ENCODE measurements around the gene ANKRD55. TPM values are rescaled to one million over a fixed set of nuclear protein-coding genes. Genes with fewer than 3 reads are reported as not detected.
"Not testable (repeated sequence)": the region's sequence is repeated elsewhere in the genome, so short reads cannot be mapped to it uniquely, and the experiment has no call there.

Gene ANKRD55
- total RNA-seq, 1 donor from 2014 or later, result not detected

- no peak for DNase-seq (ENCODE audit: low spot score)
Observed at GRCh38 chr5:56211298-56211865, 21.7 kb downstream of the ANKRD55 start.

DNA sequence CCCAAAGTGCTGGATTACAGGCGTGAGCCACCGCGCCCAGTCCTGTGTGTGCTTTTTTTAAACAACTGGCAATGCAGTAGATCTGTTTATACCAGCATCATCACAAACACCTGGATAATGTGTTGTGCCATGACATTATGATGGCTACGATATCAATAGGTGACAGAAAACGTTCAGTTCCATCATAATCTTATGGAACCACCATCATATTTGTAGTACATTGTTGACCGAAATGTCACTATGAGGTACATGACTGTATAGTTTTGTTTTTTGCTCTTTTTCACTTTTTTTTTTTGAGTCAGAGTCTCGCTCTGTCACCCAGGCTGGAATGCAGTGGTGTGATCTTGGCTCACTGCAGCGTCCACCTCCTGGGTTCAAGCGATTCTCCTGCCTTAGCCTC lies 24.4 kb downstream of the ANKRD55 start:
- DNase-seq (ENCODE audit: low spot score), result no peak

GRCh38 chr5:56207537-56207936 lies 25.6 kb downstream of the ANKRD55 start:
- DNase-seq (ENCODE audit: low spot score), result no peak

GRCh38 chr5:56206126-56206910 lies 26.8 kb downstream of the ANKRD55 start:
- DNase-seq (ENCODE audit: low spot score), result no peak

DNA sequence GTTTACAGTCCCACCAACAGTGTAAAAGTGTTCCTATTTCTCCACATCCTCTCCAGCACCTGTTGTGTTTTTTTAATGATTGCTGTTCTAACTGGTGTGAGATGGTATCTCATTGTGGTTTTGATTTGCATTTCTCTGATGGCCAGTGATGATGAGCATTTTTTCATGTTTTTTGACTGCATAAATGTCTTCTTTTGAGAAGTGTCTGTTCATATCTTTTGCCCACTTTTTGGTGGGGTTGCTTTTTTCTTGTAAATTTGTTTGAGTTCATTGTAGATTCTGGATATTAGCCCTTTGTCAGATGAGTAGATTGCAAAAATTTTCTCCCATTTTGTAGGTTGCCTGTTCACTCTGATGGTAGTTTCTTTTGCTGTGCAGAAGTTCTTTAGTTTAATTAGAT lies 29.2 kb downstream of the ANKRD55 start:
- DNase-seq (ENCODE audit: low spot score), result not testable (repeated sequence)

GRCh38 chr5:56202483-56202882 lies 30.6 kb downstream of the ANKRD55 start:
- DNase-seq (ENCODE audit: low spot score), result no peak

DNA sequence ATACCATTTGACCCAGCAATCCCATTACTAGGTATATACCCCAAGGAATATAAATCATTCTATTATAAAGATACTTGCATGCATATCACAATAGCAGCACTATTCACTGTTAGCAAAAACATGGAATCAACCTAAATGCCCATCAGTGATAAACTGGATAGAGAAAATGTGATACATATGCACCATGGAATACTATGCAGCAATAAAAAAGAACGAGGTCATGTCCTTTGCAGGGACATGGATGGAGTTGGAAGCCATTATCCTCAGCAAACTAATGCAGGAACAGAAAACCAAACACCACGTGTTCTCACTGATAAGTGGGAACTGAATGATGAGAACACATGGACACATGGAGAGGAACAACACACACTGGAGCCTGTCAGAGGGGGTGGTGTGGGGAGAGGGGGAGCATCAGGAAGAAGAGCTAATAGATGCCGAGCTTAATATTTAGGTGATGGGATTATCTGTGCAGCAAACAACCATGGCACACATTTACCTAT lies 31.3 kb downstream of the ANKRD55 start:
- DNase-seq (ENCODE audit: low spot score), result not testable (repeated sequence)

GRCh38 chr5:56200971-56201666 lies 32.0 kb downstream of the ANKRD55 start:
- DNase-seq (ENCODE audit: low spot score), result no peak

DNA sequence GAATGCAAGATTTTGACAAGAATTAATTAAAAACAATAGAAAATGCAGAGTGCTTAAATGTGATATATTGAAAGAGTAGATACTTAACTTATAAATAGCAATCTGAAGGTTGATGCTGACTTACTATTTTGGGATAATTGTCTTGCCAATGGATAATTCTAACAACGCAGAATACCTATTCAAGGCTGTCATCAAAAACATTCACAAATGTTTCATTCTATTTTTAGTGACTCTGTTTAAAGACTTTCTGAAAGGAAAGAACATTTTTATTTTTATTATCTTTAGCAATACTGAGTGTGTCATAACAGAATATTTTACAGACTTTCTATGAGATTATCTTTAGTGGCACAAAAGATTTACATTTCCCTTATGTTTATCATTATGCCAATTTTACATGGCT lies 38.1 kb downstream of the ANKRD55 start:
- no peak for DNase-seq (ENCODE audit: low spot score)

GRCh38 chr5:56192246-56192645 lies 40.9 kb downstream of the ANKRD55 start:
- no peak for DNase-seq (ENCODE audit: low spot score)

- DNase-seq (ENCODE audit: low spot score), result no peak
Observed at GRCh38 chr5:56191656-56192055, 41.5 kb downstream of the ANKRD55 start.

- DNase-seq (ENCODE audit: low spot score), result no peak
Observed at GRCh38 chr5:56190497-56190896, 42.6 kb downstream of the ANKRD55 start.

GRCh38 chr5:56185768-56186311 lies 47.3 kb downstream of the ANKRD55 start:
- no peak for DNase-seq (ENCODE audit: low spot score)

DNA sequence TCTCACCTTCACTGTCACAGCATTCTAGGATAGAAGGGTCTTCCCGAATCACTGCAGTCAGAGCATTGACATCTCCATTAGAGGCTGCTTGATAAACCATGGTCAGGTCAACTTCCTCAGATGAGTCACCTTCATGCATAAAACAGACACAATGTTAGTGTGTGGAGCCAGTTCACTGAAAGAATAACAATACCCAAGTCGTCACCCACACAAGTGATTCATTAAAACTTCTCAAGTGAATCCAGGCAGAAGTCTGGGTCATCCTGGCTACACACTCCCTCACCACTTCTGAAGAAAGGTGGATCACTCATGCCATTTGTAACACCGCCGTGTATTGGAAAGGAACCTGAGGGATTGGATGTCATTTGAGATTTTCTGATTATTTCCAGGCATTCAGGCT lies 49.6 kb downstream of the ANKRD55 start:
- DNase-seq (ENCODE audit: low spot score), result no peak

DNA sequence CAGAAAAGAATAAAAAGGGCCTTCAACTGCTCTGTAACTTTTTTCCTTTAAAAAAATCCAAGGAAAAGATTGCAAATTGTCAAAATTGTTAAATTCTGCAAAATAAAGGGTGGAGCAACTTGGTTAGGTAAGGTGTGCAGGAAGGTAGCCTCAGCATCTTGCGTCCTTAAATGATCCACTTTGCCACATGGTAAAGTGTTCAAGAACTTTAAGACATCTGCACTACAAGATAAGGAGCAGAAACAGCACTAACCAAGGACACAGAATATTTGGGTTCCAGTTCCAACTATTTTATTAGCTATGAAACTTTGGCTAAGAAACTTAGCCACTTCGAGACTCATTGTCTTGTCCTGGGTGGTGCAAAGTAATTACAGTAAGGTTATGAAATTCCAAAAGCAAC lies 53.7 kb downstream of the ANKRD55 start:
- DNase-seq (ENCODE audit: low spot score), result no peak

GRCh38 chr5:56178823-56179222 lies 54.3 kb downstream of the ANKRD55 start:
- DNase-seq (ENCODE audit: low spot score), result no peak

GRCh38 chr5:56176871-56177533 lies 56.1 kb downstream of the ANKRD55 start:
- no peak for DNase-seq (ENCODE audit: low spot score)

- no peak for DNase-seq (ENCODE audit: low spot score)
Observed at GRCh38 chr5:56176155-56176798, 56.9 kb downstream of the ANKRD55 start.

- no peak for DNase-seq (ENCODE audit: low spot score)
Observed at GRCh38 chr5:56175488-56175887, 57.6 kb downstream of the ANKRD55 start.

DNA sequence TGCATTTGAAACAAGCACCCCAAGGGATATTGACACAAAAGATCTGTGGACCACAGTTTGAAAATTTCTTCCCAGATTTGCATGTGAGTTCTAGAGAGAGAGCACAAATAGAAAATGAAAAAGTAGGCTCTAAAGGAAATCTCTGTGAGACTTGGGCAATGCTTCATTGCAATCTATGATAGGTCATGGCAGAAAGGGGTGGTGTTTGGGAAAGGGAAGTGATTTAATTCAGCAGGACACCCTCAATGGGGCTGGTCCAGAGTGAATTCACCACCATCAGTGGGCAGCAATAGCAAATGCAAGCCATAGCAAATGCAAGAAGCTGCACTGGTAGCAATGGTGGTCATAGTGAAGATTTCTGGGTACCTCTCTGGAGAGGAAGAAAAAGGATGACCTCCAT lies 58.1 kb downstream of the ANKRD55 start:
- DNase-seq (ENCODE audit: low spot score), result no peak

DNA sequence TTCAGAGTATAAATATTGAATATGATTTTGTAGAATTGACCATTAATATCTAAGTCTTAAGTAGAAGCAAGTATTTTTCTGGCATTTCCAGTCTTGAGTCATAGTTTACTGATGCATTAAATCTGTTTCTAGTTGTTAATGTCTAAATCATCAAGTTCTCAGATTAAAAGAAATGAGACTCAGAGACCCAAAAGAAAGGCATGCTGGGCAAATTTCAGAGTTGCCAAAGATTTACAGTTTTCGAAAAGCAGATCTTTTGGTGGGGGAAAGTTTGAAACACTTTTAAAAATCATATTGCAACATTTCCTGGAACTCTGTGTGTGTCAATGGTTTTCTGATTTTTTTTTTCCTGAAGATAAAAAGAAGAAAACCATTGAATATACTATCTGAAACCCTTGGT lies 60.9 kb downstream of the ANKRD55 start:
- no peak for DNase-seq (ENCODE audit: low spot score)

Measured in mesenteric fat pad (tissue), 1 donor.